ENCODE data around the gene TCF4.

Gene TCF4

GRCh38 chr18:55351241-55351691 is 236.7 kb downstream of the TCF4 start:
- Histone ChIP-seq H3K4me3 (ENCODE audit: low read length) (no peak overlapping the region), H3K36me3 (ENCODE audit: control insufficient read depth, low read length) (peaks cover 49% of the 10 kb centered on the region), H3K27me3 (ENCODE audit: control insufficient read depth, low read length) (no peaks in the 10 kb centered on the region), H3F3A (ENCODE audit: control insufficient read depth, insufficient read depth) (no peaks in the 10 kb centered on the region; the same call in 1 of the 2 replicates), H3K79me2 (ENCODE audit: control insufficient read depth, low read length) (peaks cover 59% of the 10 kb centered on the region), H3K9me3 (ENCODE audit: control insufficient read depth, insufficient read depth, low read length) (no peaks in the 10 kb centered on the region), H3K4me1 (ENCODE audit: control insufficient read depth, low read length) (no peaks in the 10 kb centered on the region), H3K4me2 (ENCODE audit: low read length) (no peak overlapping the region), H4K20me1 (ENCODE audit: control insufficient read depth, insufficient read depth, low read depth, low read length) (no peaks in the 10 kb centered on the region), H3K9me2 (replicated peaks; ENCODE audit: control insufficient read depth, low read length) (no peaks in the 10 kb centered on the region), H3K27ac (ENCODE audit: low read depth, low read length) (no peak overlapping the region)
- TF ChIP-seq CTCF (IDR thresholded peaks at IDR 0.05; ENCODE audit: low read depth, low read length, poor library complexity, severe bottlenecking), result no peak
- TF ChIP-seq EZH2phosphoT487 (IDR thresholded peaks at IDR 0.05; ENCODE audit: borderline replicate concordance, low read length), result no peak

GRCh38 chr18:55349685-55350084 is 238.3 kb downstream of the TCF4 start:
- H3K4me3 ChIP-seq (ENCODE audit: low read length), result no peak overlapping the region
- no peak overlapping the region for H3K4me2 ChIP-seq (ENCODE audit: low read length)
- no peak overlapping the region for H3K27ac ChIP-seq (ENCODE audit: low read depth, low read length)
- peaks cover 48% of the 10 kb centered on the region for H3K36me3 ChIP-seq (ENCODE audit: control insufficient read depth, low read length)
- H3K4me1 ChIP-seq (ENCODE audit: control insufficient read depth, low read length), result peaks cover 6% of the 10 kb centered on the region
- peaks cover 47% of the 10 kb centered on the region for H3K79me2 ChIP-seq (ENCODE audit: control insufficient read depth, low read length)
- no peaks in the 10 kb centered on the region for H3K9me3 ChIP-seq (ENCODE audit: control insufficient read depth, insufficient read depth, low read length)
- peaks cover 7% of the 10 kb centered on the region; the same call in 1 of the 2 replicates for H3F3A ChIP-seq (ENCODE audit: control insufficient read depth, insufficient read depth)
- TF ChIP-seq CTCF (IDR thresholded peaks at IDR 0.05; ENCODE audit: low read depth, low read length, poor library complexity, severe bottlenecking) (no peak), EZH2phosphoT487 (IDR thresholded peaks at IDR 0.05; ENCODE audit: borderline replicate concordance, low read length) (no peak)
- H3K9me2 ChIP-seq (replicated peaks; ENCODE audit: control insufficient read depth, low read length), result no peaks in the 10 kb centered on the region
- H4K20me1 ChIP-seq (ENCODE audit: control insufficient read depth, insufficient read depth, low read depth, low read length), result no peaks in the 10 kb centered on the region; the same call in 1 of the 2 replicates
- H3K27me3 ChIP-seq (ENCODE audit: control insufficient read depth, low read length), result no peaks in the 10 kb centered on the region

- Histone ChIP-seq H3F3A (ENCODE audit: control insufficient read depth, insufficient read depth) (peaks cover 9% of the 10 kb centered on the region), H3K36me3 (ENCODE audit: control insufficient read depth, low read length) (peaks cover 59% of the 10 kb centered on the region), H3K79me2 (ENCODE audit: control insufficient read depth, low read length) (peaks cover 43% of the 10 kb centered on the region), H3K27ac (ENCODE audit: low read depth, low read length) (no peak overlapping the region), H3K27me3 (ENCODE audit: control insufficient read depth, low read length) (no peaks in the 10 kb centered on the region), H3K4me2 (ENCODE audit: low read length) (no peak overlapping the region), H3K4me3 (ENCODE audit: low read length) (no peak overlapping the region), H3K9me2 (replicated peaks; ENCODE audit: control insufficient read depth, low read length) (no peaks in the 10 kb centered on the region), H3K4me1 (ENCODE audit: control insufficient read depth, low read length) (peaks cover 23% of the 10 kb centered on the region), H4K20me1 (ENCODE audit: control insufficient read depth, insufficient read depth, low read depth, low read length) (peaks cover 3% of the 10 kb centered on the region), H3K9me3 (ENCODE audit: control insufficient read depth, insufficient read depth, low read length) (no peaks in the 10 kb centered on the region)
- TF ChIP-seq CTCF (IDR thresholded peaks at IDR 0.05; ENCODE audit: low read depth, low read length, poor library complexity, severe bottlenecking) (no peak), EZH2phosphoT487 (IDR thresholded peaks at IDR 0.05; ENCODE audit: borderline replicate concordance, low read length) (no peak)
Measured at GRCh38 chr18:55346961-55347740, 240.8 kb downstream of the TCF4 start.

Data from DOHH2 (cell line).